ENCODE measurements around the gene KCNQ1.

Gene KCNQ1

GRCh38 chr11:2535673-2536439 lies 91.0 kb downstream of the KCNQ1 start:
- TF ChIP-seq CTCF (IDR thresholded peaks at IDR 0.05; ENCODE audit: control insufficient read depth, insufficient read depth, low read depth, low read length, missing control alignments) = no peak
- no peak overlapping the region for H3K4me3 ChIP-seq (ENCODE audit: control insufficient read depth, low read depth, low read length)
- no peak for DNase-seq (ENCODE audit: low read depth)

GRCh38 chr11:2536440-2536989 lies 91.7 kb downstream of the KCNQ1 start:
- TF ChIP-seq CTCF (IDR thresholded peaks at IDR 0.05; ENCODE audit: control insufficient read depth, insufficient read depth, low read depth, low read length, missing control alignments) = no peak

GRCh38 chr11:2537010-2537705 lies 92.3 kb downstream of the KCNQ1 start:
- no peak for DNase-seq (ENCODE audit: low read depth)
- no peak overlapping the region for H3K4me3 ChIP-seq (ENCODE audit: control insufficient read depth, low read depth, low read length)
- no peak for TF ChIP-seq CTCF (IDR thresholded peaks at IDR 0.05; ENCODE audit: control insufficient read depth, insufficient read depth, low read depth, low read length, missing control alignments)

More at GRCh38 chr11:2536440-2536989, 91.7 kb downstream of the KCNQ1 start:
- no peak overlapping the region for H3K4me3 ChIP-seq (ENCODE audit: control insufficient read depth, low read depth, low read length)
- no peak for DNase-seq (ENCODE audit: low read depth)

GRCh38 chr11:2537896-2538724 lies 93.3 kb downstream of the KCNQ1 start:
- TF ChIP-seq CTCF (IDR thresholded peaks at IDR 0.05; ENCODE audit: control insufficient read depth, insufficient read depth, low read depth, low read length, missing control alignments) = no peak
- DNase-seq (ENCODE audit: low read depth) = no peak
- no peak overlapping the region for H3K4me3 ChIP-seq (ENCODE audit: control insufficient read depth, low read depth, low read length)

- no peak for DNase-seq (ENCODE audit: low read depth)
- no peak overlapping the region for H3K4me3 ChIP-seq (ENCODE audit: control insufficient read depth, low read depth, low read length)
- TF ChIP-seq CTCF (IDR thresholded peaks at IDR 0.05; ENCODE audit: control insufficient read depth, insufficient read depth, low read depth, low read length, missing control alignments) = no peak
Measured at GRCh38 chr11:2538951-2539350, 94.1 kb downstream of the KCNQ1 start.
